MM.1S (cell line): ENCODE data around the gene ZNF383.

ENCODE experiments used
- CTCF ChIP-seq: fragments of 300-600 bp; sonication (generic); IDR thresholded peaks from 2 replicates; pipeline ENCODE4 v1.5.1; 2016; ENCODE audit warnings: antibody characterized with exemption, low read length, mixed read lengths
- EZH2phosphoT487 ChIP-seq: fragments of 300-600 bp; sonication (generic); IDR thresholded peaks from 2 replicates; pipeline ENCODE4 v1.6.1; 2018; ENCODE audit warnings: antibody characterized with exemption, low read length

GRCh38 chr19:37226248-37226647 is 8.2 kb downstream of the ZNF383 start:
- TF ChIP-seq EZH2phosphoT487 (no peak), CTCF (no peak)
